ENCODE data around the gene ALK. TPM values are rescaled to one million over a fixed set of nuclear protein-coding genes. Genes with fewer than 3 reads are reported as not detected.

Gene ALK
- total RNA-seq (2022; extraction: Qiagen RNA extraction; ENCODE audit: low read depth): 0.04 TPM in 1 of 5 replicates, not detected in the others

DNA sequence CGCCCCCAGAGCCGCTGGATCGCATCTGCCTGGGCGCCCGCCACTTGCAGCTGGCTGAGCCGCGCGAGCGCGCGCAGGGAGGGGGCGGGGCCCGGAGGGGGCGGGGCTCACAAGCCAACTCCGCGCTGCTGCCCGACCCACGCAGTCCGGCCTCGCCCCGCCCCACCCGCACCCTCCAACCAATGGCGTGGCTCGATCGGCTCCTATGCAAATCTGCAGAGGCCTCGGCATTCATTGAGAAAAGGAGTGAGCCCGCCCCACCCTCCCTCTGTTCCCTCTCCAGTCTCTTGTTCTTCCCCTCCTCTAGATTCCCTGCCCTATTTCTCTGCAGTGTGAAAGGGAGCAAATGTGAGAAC lies at the start of gene ALK:
Gene ALK, minus strand, starts transcription at position 27 of the 356 bp plus-strand sequence. CDS start 927 bp downstream, outside the sequence.

Other genes with a start within 250 kb of the ALK start
- 49.1 to 61.6 TPM (median 51.2 TPM) in 5 replicates for gene YPEL5, start 225.4 kb upstream of the ALK start, total RNA-seq (2022; extraction: Qiagen RNA extraction; ENCODE audit: low read depth)

All from A549 treated with DMSO at 1 μM for 4 hours (cell line).